GM21367 (cell line): ENCODE results near the gene PPM1L.

Experiments
- ATAC-seq: cut with Tn5 transposase; IDR thresholded peaks from one replicate; pipeline ENCODE4 v1.9.1; 2021; ENCODE audit not compliant: unreplicated experiment

The PPM1L gene

DNA sequence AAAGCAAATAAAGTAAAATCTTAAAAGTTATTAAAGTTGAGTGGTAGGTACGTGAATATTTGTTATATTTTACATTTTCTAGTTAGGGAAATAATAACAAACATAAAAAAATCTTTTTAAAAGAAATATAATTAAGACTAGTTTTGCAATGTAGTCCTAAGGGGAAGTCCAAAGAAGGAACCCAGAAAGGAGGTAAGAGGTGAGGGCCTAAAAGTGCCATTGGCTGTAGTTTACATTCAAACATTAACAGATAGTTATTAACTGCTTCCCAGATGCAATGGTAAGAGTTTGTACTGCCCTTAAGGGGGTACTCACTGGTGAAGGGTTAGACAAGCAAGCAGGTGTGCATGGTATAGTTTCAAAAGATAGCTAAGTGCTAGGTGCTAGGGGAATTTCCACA lies 269.9 kb downstream of the PPM1L start:
- no peak for ATAC-seq

DNA sequence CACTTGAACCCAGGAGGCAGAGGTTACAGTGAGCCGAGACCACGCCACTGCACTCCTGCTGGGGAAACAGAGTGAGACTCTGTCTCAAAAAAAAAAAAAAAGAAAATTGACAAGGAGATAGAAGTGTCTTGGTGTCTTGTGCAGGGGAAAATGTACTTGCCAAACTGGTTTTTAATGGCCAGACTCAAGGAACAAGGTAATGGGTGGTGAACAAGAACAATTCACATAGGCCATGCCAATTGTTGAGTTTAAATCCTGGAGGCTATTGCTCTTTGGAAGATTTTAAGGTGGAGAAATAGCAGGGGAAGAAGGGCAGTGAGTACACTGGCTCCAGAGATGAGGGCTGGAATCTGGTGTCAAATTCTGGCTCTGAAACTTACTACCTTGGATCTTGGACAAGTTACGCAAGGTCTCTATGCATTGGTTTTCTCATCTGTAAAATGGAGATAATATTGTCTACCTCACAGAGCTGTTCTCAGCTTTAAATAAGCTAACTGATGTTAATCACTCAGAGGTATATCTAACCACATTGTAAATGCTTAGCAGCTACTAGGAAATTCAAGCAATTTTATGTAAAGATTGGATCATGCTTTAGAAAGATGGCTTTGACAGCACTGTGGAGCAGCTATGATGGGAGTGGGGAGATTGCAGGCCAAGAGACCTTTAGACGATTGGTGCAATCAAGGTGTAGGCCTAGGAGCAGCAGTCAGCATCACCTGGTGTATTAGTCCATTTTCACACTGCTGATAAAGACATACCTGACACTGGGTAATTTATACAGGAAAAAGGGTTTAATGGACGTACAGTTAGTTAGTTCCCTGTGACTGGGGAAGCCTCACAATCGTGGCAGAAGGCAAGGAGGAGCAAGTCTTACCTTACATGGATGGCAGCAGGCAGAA lies 270.8 kb downstream of the PPM1L start:
- no peak for ATAC-seq

GRCh38 chr3:161028555-161029153 lies 272.6 kb downstream of the PPM1L start:
- no peak for ATAC-seq

DNA sequence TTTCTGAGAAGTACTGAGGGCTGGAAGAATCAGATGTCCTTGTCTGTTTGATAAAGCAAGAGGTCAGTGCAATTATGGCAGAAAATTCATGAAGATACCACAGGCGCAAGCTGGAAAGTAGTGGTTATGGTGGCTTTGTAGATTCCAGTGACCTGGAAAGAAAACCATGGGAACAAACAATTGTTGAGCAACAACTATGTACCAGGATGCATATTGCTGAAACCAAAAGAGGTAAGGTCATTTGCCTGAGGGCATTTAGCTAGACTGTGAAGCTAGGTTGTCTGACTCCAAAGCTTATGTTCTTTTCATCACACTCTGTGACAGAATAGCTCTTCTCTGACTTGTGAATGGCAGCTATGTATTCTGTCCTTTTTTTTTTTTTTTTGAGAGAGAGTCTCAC lies 275.1 kb downstream of the PPM1L start:
- no peak for ATAC-seq

GRCh38 chr3:161034913-161035550 lies 279.0 kb downstream of the PPM1L start:
- peak; percentile 88 for ATAC-seq

DNA sequence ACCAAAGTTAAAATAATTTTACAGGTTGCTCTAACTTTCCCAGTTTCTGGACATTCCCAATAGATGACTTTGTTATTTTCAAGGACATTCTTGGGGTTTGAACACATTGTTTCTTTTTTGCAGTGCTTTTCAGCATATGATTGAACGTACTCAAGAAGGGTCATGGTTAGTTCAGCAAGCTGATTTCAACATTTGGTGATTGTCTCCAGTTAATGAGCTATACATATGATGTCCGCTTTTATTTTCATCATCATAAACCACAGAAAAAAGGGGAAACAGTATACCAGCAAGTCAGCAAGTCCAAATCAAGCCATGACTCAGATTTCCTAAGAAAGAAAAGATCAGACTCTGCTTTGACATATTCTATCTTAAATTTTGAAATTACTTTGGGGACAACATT lies 279.7 kb downstream of the PPM1L start:
- ATAC-seq, result no peak

DNA sequence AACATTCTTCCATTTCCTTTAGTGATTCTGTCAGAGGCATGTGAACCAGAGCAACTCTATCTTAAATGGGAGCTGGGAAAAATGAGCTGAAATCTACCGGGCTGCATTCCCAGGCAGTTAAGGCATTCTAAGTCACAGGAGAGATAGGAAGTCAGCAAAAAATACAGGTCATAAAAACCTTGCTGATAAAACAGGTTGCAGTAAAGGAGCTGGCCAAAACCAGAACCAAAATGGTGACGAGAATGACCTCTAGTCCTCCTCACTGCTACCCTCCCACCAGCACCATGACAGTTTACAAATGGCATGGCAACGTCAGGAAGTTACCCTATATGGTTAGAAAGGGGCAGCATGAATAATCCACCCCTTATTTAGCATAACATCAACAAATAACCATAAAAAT lies 282.7 kb downstream of the PPM1L start:
- ATAC-seq, result no peak

- ATAC-seq, result peak; percentile 69
Observed at GRCh38 chr3:161042023-161042501, 286.0 kb downstream of the PPM1L start.

DNA sequence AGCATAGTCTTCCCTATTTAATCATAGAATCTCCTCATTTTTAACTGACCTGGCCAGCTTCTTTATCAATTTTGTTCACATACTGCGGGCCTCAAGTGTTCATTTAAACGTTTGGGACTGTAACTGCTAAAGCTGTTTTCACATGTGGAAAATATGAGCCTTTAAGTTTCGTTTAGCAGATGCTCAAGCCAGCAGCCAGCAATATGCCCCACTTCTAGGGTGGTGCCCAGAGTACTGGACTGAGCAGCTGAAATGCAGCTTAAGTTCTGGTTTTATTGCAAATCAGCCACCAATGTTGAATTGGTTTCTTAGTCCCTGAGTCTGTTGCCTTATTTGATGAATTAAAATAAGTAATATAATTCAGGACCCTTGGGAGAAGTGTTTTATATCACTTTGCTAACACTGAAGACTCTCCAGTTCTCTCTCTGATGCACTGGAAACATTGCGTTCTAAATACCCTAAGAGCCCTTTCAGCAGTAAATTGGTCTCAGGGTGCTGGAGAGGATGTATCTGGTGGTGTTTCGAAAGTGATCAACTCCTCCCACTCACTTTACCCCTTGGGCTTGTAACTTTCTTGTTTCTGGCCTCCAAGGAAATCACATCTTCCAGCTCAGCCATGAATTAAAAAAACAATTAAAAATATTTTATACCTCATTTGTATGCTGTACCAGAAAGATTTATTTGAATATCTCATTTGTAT lies 287.5 kb downstream of the PPM1L start:
- peak; percentile 86 for ATAC-seq

DNA sequence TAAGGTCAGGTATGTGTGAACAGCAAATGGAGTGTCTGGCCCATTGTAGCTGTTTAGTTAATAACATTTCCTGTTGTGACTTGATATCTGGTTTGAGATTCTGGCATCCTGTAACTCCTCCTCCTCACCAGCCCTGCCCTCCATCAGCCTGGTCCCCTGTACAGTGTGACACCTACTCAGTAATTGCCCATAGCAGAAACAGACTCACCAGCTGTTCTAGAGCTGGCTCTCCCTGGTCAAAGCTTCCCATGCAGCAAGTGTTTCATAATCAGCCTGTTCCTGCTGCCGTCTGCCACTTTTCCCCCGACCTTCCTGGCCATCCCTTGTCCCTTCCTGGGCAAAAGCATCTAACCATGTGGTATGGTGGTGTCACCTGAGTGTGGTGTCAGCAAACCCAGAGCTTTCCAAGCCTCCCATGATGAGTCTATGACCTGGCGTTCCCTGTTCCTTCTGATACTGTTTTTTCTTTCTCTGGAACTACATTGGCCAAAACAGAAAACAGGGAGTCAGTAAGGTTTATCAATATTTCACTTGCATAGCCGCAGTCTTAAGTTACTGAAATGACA lies 293.7 kb downstream of the PPM1L start:
- ATAC-seq, result no peak

GRCh38 chr3:161050935-161051334 lies 294.9 kb downstream of the PPM1L start:
- ATAC-seq, result no peak

- no peak for ATAC-seq
Observed at GRCh38 chr3:161051856-161052255, 295.8 kb downstream of the PPM1L start.

DNA sequence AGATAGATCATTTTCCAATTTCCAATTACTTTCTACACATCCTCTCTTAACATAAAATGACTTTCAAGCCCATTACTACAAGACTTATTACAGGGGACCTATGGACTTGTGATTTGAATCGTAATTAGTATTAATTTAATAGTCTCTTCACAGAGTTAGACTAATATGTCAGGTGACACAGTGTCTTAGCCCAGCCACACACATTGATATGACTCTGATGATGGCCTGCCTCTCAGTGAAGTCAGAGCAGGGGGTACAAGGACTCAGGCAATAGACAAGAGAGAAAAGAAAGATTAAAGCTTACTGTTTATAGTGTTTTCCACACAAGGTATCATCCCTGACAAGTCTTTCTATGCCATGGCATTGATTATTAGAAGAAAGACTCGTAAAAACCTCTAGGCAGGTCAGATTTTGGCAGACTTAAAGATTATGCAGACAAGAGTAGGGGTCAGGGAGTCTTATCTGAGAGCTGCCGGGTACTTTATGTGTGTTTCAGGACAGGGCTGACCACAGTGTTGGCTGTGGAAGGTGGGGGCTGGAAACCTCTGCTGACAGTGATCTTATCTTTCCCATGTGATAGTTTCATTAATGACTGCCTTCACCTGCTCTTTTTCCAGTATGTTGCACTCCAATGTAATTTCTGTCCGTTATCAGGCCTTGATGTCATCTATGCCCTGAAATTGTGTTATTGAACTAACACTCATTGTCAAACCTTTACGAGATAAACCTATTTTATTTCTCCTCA lies 299.0 kb downstream of the PPM1L start:
- no peak for ATAC-seq

GRCh38 chr3:161064413-161064812 lies 308.4 kb downstream of the PPM1L start:
- ATAC-seq, result no peak

GRCh38 chr3:161066930-161067329 lies 310.9 kb downstream of the PPM1L start:
- ATAC-seq, result no peak

DNA sequence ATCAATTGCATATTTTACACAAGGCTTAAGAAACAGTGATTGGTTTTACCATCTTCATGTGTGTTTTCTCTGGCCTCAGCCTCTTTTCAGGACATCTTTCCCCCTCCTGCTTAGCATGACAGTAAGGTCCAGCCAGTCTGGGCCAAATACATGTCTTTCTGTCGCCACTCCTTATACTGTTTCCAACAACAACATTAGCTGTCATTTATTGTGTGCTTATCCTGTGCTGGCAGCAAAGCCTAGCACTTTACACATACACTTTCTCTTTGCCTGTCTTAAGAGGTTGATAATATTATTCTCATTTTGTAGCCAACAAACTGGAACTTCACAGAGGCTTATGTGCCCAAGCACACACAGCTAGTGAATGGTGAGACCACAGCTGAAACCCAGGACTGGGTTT lies 311.3 kb downstream of the PPM1L start:
- no peak for ATAC-seq

DNA sequence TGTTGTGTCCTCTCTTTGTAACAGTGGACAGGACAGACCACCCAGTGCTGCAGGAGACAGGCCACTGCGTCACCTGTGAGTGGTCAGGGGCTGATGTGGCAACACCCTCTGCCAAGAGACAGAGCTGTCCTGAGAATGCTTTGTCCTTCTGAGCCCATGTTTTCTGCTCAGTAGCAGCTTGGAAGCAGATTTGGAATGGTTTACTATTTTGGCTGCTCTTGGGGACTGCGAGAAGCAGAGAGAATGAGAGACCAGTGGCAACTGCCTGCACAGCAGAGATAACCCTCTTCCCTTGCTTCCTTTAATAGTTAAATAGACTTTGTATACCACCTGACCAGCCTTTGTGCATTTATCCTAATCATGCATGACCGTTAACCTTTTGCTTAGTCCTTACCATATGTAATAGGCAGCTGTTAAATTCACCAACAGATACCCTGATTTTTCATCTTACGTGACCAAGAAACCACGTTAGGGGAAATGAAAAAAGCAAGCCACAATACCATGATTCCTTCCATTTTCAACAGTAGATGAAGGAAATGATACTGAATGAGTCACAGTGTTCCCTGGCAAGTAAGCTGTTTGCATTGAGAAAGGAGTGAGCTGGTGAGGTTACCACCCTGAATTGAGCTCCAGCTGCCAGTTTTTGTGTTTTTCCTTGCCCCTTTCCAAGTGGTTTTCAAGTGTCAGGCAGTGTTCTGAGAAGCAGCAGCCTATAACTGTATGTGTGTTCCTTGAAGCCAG lies 313.6 kb downstream of the PPM1L start:
- ATAC-seq, result peak; percentile 97

DNA sequence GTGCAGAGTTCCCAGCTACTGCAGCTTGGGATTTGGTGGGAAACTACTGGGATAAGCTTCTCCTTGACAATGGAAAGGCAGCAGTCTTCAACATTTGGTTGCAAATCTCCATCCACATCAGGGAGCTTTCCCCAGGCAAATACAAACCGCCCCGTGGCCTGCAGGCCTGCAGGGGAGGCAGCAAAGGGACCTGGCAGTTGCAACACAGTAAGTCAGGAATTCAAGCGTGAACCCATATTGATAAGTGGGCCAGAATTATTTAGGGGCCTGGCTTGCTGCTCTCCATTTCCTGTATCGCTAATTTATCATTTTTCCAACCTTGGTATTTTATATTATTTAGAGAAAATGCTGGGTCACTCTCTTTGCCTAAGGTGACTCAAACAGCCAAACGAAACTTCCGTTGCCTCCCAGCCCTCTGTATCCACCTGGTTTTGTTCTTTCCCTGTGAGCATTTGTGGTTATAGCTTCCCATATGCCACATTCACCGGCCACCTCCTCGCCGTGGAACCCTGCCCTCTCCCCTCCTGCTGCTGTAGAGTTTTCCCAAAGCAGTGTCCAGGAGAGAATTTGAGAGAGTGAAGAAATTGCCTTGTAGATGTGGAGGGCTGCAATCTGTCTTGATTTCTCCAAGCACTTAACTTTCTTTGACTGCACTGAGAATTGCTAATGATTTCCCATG lies 314.4 kb downstream of the PPM1L start:
- ATAC-seq, result no peak
